Testis (tissue), 2 donors: ENCODE results near the gene CYP2U1.

ENCODE experiments used
- POLR2A ChIP-seq: fragments of 450-650 bp; IDR thresholded peaks from one replicate; pipeline ENCODE4 v1.6.1; 2017; ENCODE audit warnings: antibody characterized with exemption, mild to moderate bottlenecking, moderate library complexity
- TF ChIP-seq, protein P1 (sequence below), 3 experiments: fragments of 450-650 bp in 2 of 3; fragments of 200-600 bp in 1 of 3; sonication (generic) in 1 of 3; IDR thresholded peaks; one replicate each; pipeline ENCODE4 v1.5.1; 2016 to 2019; ENCODE audit warnings: antibody characterized with exemption in 3 of 3, mild to moderate bottlenecking in 2 of 3, moderate library complexity in 1 of 3

DNA sequence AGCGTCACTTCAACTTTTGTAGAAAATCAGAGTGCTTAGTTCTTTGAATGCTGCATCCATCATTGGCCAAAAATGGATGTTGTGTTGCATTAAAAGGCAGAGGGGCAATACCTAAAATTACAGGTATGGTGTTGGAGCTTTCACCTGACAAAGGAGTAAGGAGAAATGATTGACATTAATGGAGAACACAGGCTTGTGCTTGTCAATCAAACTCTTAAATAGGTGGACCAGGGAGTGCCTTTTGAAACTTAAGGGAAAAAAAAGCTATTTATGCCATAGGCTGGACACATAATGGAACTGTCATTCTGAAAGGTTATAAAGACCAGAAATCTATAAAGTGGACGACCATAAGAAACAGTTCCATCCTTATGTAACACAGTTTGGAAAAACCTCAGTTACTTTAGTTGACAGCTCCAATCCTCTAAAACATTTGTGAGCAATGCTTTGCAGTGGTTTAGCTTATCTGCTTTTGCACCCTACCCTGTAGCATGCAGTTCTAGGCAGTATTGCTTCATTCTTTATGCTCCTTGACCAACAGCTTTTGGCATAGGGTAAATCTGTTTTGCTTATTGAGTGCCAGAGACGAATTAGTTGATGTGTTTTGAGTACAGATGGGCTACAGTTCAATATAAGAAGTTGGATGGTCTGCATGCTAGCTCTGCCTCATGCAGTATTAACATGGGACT lies 60.7 kb downstream of the CYP2U1 start:
- no peak for TF ChIP-seq POLR2A
- TF ChIP-seq, protein P1, sequence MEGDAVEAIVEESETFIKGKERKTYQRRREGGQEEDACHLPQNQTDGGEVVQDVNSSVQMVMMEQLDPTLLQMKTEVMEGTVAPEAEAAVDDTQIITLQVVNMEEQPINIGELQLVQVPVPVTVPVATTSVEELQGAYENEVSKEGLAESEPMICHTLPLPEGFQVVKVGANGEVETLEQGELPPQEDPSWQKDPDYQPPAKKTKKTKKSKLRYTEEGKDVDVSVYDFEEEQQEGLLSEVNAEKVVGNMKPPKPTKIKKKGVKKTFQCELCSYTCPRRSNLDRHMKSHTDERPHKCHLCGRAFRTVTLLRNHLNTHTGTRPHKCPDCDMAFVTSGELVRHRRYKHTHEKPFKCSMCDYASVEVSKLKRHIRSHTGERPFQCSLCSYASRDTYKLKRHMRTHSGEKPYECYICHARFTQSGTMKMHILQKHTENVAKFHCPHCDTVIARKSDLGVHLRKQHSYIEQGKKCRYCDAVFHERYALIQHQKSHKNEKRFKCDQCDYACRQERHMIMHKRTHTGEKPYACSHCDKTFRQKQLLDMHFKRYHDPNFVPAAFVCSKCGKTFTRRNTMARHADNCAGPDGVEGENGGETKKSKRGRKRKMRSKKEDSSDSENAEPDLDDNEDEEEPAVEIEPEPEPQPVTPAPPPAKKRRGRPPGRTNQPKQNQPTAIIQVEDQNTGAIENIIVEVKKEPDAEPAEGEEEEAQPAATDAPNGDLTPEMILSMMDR (IDR thresholded peaks at IDR 0.05), result no peak
